Neural cell (in vitro differentiated cells): ENCODE measurements around the gene PPP6C.

Source experiments
- EP300 ChIP-seq: fragments of 450-650 bp; conservative IDR thresholded peaks from 2 replicates; pipeline ENCODE4 v1.6.1; 2014; ENCODE audit warnings: antibody characterized with exemption, mild to moderate bottlenecking, moderate library complexity; ENCODE audit not compliant: poor library complexity, severe bottlenecking
- EZH2 ChIP-seq: fragments of 200-600, 300-800 bp; shearing (Covaris generic), sonication (generic); IDR thresholded peaks from 2 replicates; pipeline ENCODE4 v1.6.1; 2014; ENCODE audit warnings: antibody characterized with exemption, low read length, borderline replicate concordance, mild to moderate bottlenecking; ENCODE audit not compliant: insufficient read depth, poor library complexity, severe bottlenecking
- MXI1 ChIP-seq: fragments of 450-650 bp; conservative IDR thresholded peaks from 2 replicates; pipeline ENCODE4 v1.6.1; 2014; ENCODE audit warnings: antibody characterized with exemption, mild to moderate bottlenecking; ENCODE audit not compliant: poor library complexity, severe bottlenecking
- POLR2AphosphoS5 ChIP-seq: IDR thresholded peaks from 2 replicates; pipeline ENCODE4 v1.6.1; 2012
- RAD21 ChIP-seq: fragments of 450-650 bp; conservative IDR thresholded peaks from 2 replicates; pipeline ENCODE4 v1.6.1; 2014; ENCODE audit warnings: antibody characterized with exemption, mild to moderate bottlenecking, moderate library complexity
- REST ChIP-seq: IDR thresholded peaks from 2 replicates; pipeline ENCODE4 v1.6.1; 2012; ENCODE audit warnings: borderline replicate concordance
- TAF1 ChIP-seq: IDR thresholded peaks from 2 replicates; pipeline ENCODE4 v1.6.1; 2012; ENCODE audit warnings: low read depth
- TF ChIP-seq, protein P1 (sequence below): fragments of 450-650 bp; IDR thresholded peaks from 2 replicates; pipeline ENCODE4 v1.5.1; 2014; ENCODE audit warnings: antibody characterized with exemption, mild to moderate bottlenecking, moderate library complexity; ENCODE audit not compliant: poor library complexity, severe bottlenecking

GRCh38 chr9:125189361-125190289 is at the start of gene PPP6C:
- TF ChIP-seq, protein P1, sequence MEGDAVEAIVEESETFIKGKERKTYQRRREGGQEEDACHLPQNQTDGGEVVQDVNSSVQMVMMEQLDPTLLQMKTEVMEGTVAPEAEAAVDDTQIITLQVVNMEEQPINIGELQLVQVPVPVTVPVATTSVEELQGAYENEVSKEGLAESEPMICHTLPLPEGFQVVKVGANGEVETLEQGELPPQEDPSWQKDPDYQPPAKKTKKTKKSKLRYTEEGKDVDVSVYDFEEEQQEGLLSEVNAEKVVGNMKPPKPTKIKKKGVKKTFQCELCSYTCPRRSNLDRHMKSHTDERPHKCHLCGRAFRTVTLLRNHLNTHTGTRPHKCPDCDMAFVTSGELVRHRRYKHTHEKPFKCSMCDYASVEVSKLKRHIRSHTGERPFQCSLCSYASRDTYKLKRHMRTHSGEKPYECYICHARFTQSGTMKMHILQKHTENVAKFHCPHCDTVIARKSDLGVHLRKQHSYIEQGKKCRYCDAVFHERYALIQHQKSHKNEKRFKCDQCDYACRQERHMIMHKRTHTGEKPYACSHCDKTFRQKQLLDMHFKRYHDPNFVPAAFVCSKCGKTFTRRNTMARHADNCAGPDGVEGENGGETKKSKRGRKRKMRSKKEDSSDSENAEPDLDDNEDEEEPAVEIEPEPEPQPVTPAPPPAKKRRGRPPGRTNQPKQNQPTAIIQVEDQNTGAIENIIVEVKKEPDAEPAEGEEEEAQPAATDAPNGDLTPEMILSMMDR: peak; percentile 87
- TF ChIP-seq REST (peak; percentile 54), MXI1 (peak; percentile 68), RAD21 (no peak), POLR2AphosphoS5 (peak; percentile 96), TAF1 (peak; percentile 62), EZH2 (no peak), EP300 (peak; percentile 74)
